ENCODE data around the gene HES4.

Gene HES4

GRCh38 chr1:999725-1000356 lies at the start of gene HES4:
Gene HES4, minus strand, starts transcription at chr1:1000097. Its CDS starts 124 bp downstream, at chr1:999973.
- peak; percentile 94 for DNase-seq

GRCh38 chr1:1048765-1049164 lies 48.9 kb upstream of the HES4 start:
- no peak for DNase-seq

GRCh38 chr1:1047963-1048362 lies 48.1 kb upstream of the HES4 start:
- DNase-seq = no peak

- DNase-seq = no peak
Observed at GRCh38 chr1:1047407-1047806, 47.5 kb upstream of the HES4 start.

- DNase-seq = no peak
Observed at GRCh38 chr1:1046767-1047166, 46.9 kb upstream of the HES4 start.

GRCh38 chr1:1046243-1046642 lies 46.3 kb upstream of the HES4 start:
- no peak for DNase-seq

- DNase-seq = no peak
Observed at GRCh38 chr1:1045129-1045528, 45.2 kb upstream of the HES4 start.

GRCh38 chr1:1044455-1045078 lies 44.7 kb upstream of the HES4 start:
- DNase-seq = no peak

- no peak for DNase-seq
Observed at GRCh38 chr1:1043921-1044320, 44.0 kb upstream of the HES4 start.

GRCh38 chr1:1043411-1043810 lies 43.5 kb upstream of the HES4 start:
- DNase-seq = no peak

- DNase-seq = no peak
Observed at GRCh38 chr1:1042835-1043234, 42.9 kb upstream of the HES4 start.

- no peak for DNase-seq
Observed at GRCh38 chr1:1041873-1042272, 42.0 kb upstream of the HES4 start.

- DNase-seq = no peak
Observed at GRCh38 chr1:1041092-1041523, 41.2 kb upstream of the HES4 start.

GRCh38 chr1:1040004-1040991 lies 40.4 kb upstream of the HES4 start:
- DNase-seq = peak; percentile 85

GRCh38 chr1:1039145-1039910 lies 39.4 kb upstream of the HES4 start:
- no peak for DNase-seq

- DNase-seq = no peak
Observed at GRCh38 chr1:1038694-1039093, 38.8 kb upstream of the HES4 start.

GRCh38 chr1:1037366-1038327 lies 37.8 kb upstream of the HES4 start:
- DNase-seq = no peak

GRCh38 chr1:1035291-1035943 lies 35.5 kb upstream of the HES4 start:
- DNase-seq = no peak

GRCh38 chr1:1034439-1034781 lies 34.5 kb upstream of the HES4 start:
- DNase-seq = no peak

- no peak for DNase-seq
Observed at GRCh38 chr1:1033731-1034438, 34.0 kb upstream of the HES4 start.

Measured in femur (tissue), 1 donor.